BE2C (cell line): ENCODE results near the gene NFKBIZ.
"Not testable (repeated sequence)": the region's sequence is repeated elsewhere in the genome, so short reads cannot be mapped to it uniquely, and the experiment has no call there.

Experiments
- DNase-seq: peaks from one replicate; pipeline ENCODE4 v3.0.0-alpha.2; 2020
- H3K27me3 ChIP-seq: fragments of 250-450 bp; sonication (Bioruptor Pico); 2 replicates; pipeline ENCODE4 v1.5.1; 2020; ENCODE audit warnings: mild to moderate bottlenecking
- H3K36me3 ChIP-seq: fragments of 250-450 bp; sonication (Bioruptor Pico); 2 replicates; pipeline ENCODE4 v1.5.1; 2020; ENCODE audit warnings: mild to moderate bottlenecking
- H3K4me1 ChIP-seq: fragments of 250-450 bp; sonication (Bioruptor Pico); 2 replicates; pipeline ENCODE4 v1.5.1; 2020
- H3K4me3 ChIP-seq: 2 replicates; pipeline ENCODE4 v1.5.1; 2011; ENCODE audit warnings: low read depth, low read length
- H3K9me3 ChIP-seq: fragments of 250-450 bp; sonication (Bioruptor Pico); 2 replicates; pipeline ENCODE4 v1.5.1; 2020
- CTCF ChIP-seq: IDR thresholded peaks from 2 replicates; pipeline ENCODE4 v1.5.1; 2012; ENCODE audit warnings: mild to moderate bottlenecking, low read depth, low read length

Gene NFKBIZ

DNA sequence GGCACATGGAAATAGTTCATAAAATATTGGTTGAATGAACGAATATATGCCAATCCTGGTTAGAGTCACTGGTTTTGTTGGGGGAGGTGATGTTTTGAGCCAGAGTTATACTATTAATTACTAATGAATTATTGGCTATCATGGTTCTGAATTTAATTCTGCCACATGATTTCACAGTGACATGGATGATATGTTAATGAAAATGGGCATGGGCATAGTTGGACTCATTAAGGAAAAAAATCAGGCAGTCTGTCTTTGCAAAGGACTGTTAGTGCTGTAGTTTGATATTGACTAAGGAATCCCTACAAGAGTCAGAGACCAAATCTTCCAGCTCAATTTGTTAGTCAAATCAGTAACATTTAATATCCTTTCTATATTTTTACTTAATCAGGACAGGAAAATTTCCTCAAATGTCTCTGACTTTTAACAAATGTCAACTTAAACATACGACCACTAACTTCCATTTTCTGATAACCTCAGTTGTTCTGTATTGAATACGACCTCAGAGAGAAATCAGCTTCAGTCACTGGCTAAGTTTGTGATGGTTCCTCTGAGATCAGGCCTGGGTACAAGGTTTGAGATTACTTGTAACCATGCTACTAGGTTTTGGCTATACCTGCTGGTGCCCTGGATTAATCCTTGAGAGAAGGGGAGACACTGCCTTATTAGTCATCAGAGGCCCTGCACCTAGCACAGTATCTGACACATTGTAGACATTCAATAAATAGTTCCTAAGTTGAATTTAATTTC is 13.3 kb downstream of the NFKBIZ start:
- H3K4me3 ChIP-seq = no peak overlapping the region
- H3K4me1 ChIP-seq = peaks cover 6% of the 10 kb centered on the region; the same call in 1 of the 2 replicates
- TF ChIP-seq CTCF = no peak
- H3K36me3 ChIP-seq = peaks cover 3% of the 10 kb centered on the region; the same call in 1 of the 2 replicates
- no peaks in the 10 kb centered on the region for H3K9me3 ChIP-seq
- no peak for DNase-seq
- H3K27me3 ChIP-seq = no peaks in the 10 kb centered on the region

- not testable (repeated sequence) for H3K9me3 ChIP-seq, DNase-seq, H3K4me1 ChIP-seq
These were observed 15.6 kb downstream of the NFKBIZ start for GRCh38 chr3:101864926-101865325.

DNA sequence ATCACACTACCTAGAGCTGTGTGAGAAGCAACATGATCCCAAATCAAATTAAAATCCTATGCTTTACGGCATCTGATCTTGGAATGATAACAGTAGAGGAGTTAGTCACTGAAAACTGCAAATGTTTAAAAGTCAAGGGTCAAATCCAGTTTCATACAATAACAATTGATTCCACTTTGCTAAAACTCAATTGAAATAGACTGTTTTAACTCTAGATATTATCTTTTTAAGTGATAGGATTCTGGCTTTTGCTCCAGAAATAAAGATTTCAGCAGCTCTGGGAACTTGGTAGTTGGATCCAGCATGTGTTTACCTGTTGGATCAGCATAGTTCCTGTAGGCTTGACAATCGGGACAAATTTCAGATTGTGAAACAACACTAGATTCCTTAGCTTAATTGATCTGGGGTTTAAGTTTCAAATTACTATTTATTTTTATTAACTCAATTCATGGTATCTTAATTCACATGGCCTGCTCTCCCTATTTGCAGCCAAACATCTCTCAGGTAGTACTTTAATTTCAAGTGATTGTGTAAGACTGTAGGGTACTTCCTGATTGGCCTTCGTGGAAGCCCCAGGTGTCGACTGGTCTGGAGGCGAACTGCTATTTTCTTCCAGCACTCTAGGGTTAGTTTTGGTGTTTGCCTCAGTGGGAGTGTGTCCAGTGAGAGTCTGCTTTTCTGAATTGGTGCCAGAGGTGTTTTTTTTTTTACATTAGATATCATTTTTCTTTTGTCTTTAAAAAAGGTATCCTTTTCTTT is 16.6 kb downstream of the NFKBIZ start:
- no peak for TF ChIP-seq CTCF
- DNase-seq = no peak
- H3K4me3 ChIP-seq = no peak overlapping the region
- H3K36me3 ChIP-seq = no peaks in the 10 kb centered on the region
- H3K9me3 ChIP-seq = no peaks in the 10 kb centered on the region
- H3K4me1 ChIP-seq = peaks cover 6% of the 10 kb centered on the region; the same call in 1 of the 2 replicates
- H3K27me3 ChIP-seq = no peaks in the 10 kb centered on the region

More at GRCh38 chr3:101864926-101865325, 15.6 kb downstream of the NFKBIZ start:
- H3K4me3 ChIP-seq, H3K36me3 ChIP-seq, H3K27me3 ChIP-seq: not testable (repeated sequence)

GRCh38 chr3:101867511-101867910 is 18.2 kb downstream of the NFKBIZ start:
- H3K4me3 ChIP-seq = no peak overlapping the region
- DNase-seq = no peak
- no peaks in the 10 kb centered on the region for H3K27me3 ChIP-seq
- peaks cover 6% of the 10 kb centered on the region; the same call in 1 of the 2 replicates for H3K4me1 ChIP-seq
- no peaks in the 10 kb centered on the region for H3K36me3 ChIP-seq
- no peaks in the 10 kb centered on the region for H3K9me3 ChIP-seq
- TF ChIP-seq CTCF = no peak

DNA sequence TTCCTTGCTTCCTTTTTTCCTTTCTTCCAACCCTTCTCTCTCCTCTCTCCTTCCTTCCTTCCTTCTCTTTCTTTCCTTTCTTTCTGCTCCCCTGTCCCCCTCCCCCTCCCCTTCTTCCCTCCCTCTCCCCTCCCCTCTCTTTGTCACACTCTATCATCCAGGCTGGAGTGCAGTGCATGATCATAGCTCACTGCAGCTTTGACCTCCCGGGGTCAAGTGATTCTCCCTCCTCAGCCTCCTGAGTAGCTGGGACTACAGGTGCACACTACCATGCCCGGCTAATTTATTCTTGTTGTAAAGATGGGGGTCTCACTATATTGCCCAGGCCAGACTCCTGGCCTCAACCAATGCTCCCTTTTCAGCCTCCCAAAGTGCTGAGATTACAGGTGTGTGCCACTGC is 18.7 kb downstream of the NFKBIZ start:
- no peaks in the 10 kb centered on the region for H3K36me3 ChIP-seq
- H3K4me1 ChIP-seq = peaks cover 6% of the 10 kb centered on the region; the same call in 1 of the 2 replicates
- DNase-seq = no peak
- no peak overlapping the region for H3K4me3 ChIP-seq
- H3K27me3 ChIP-seq = no peaks in the 10 kb centered on the region
- H3K9me3 ChIP-seq = no peaks in the 10 kb centered on the region
- no peak for TF ChIP-seq CTCF

- peaks cover 6% of the 10 kb centered on the region; the same call in 1 of the 2 replicates for H3K4me1 ChIP-seq
- no peak overlapping the region for H3K4me3 ChIP-seq
- TF ChIP-seq CTCF = no peak
These were observed 19.5 kb downstream of the NFKBIZ start for GRCh38 chr3:101868534-101869464.

More at GRCh38 chr3:101868534-101869464, 19.5 kb downstream of the NFKBIZ start:
- no peaks in the 10 kb centered on the region for H3K9me3 ChIP-seq
- no peak for DNase-seq
- no peaks in the 10 kb centered on the region for H3K27me3 ChIP-seq
- H3K36me3 ChIP-seq = no peaks in the 10 kb centered on the region
